Testis (tissue), 2 donors: ENCODE results near the gene TSTD1.

Source experiments
- CTCF ChIP-seq, 3 experiments: fragments of 450-650 bp in 2 of 3; fragments of 200-600 bp in 1 of 3; sonication (generic) in 1 of 3; IDR thresholded peaks; one replicate each; pipeline ENCODE4 v1.5.1; 2016 to 2019; ENCODE audit warnings: antibody characterized with exemption in 3 of 3, mild to moderate bottlenecking in 2 of 3, moderate library complexity in 1 of 3
- POLR2A ChIP-seq: fragments of 450-650 bp; IDR thresholded peaks from one replicate; pipeline ENCODE4 v1.6.1; 2017; ENCODE audit warnings: antibody characterized with exemption, mild to moderate bottlenecking, moderate library complexity

GRCh38 chr1:161044535-161044907 is 5.8 kb upstream of the TSTD1 start:
- TF ChIP-seq CTCF (IDR thresholded peaks at IDR 0.05) (no peak), POLR2A (no peak)
